ENCODE data around the gene BATF3. TPM values are rescaled to one million over a fixed set of nuclear protein-coding genes. Genes with fewer than 3 reads are reported as not detected.

Gene BATF3
- total RNA-seq, 1 donor from 2014 or later = 5.4 TPM

DNA sequence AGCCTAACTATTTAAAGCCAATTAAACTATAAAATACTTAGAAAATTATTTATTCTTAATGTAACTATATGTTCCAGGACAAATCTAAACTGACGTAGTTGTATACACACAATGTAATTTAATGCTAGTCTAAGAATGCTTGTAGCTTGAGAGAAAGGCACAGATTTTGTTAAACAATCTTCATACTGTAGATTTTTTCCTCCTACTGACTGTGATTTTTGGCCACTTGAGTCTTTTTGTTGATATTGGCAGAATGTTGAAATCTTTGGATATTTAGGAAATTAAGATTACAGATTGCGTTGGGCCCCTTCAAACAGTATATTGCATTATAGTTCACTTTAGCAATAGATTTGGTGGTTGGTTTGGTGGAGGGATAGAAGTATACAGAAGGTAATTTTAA is 50.6 kb downstream of the BATF3 start:
- no peaks in the 10 kb centered on the region for H3K27me3 ChIP-seq (ENCODE audit: control insufficient read depth, insufficient read depth, low read length)
- H3K4me3 ChIP-seq (ENCODE audit: low read depth, low read length) = no peak overlapping the region
- TF ChIP-seq, protein P1, sequence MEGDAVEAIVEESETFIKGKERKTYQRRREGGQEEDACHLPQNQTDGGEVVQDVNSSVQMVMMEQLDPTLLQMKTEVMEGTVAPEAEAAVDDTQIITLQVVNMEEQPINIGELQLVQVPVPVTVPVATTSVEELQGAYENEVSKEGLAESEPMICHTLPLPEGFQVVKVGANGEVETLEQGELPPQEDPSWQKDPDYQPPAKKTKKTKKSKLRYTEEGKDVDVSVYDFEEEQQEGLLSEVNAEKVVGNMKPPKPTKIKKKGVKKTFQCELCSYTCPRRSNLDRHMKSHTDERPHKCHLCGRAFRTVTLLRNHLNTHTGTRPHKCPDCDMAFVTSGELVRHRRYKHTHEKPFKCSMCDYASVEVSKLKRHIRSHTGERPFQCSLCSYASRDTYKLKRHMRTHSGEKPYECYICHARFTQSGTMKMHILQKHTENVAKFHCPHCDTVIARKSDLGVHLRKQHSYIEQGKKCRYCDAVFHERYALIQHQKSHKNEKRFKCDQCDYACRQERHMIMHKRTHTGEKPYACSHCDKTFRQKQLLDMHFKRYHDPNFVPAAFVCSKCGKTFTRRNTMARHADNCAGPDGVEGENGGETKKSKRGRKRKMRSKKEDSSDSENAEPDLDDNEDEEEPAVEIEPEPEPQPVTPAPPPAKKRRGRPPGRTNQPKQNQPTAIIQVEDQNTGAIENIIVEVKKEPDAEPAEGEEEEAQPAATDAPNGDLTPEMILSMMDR (IDR thresholded peaks at IDR 0.05; ENCODE audit: insufficient read depth, low read length, poor library complexity, severe bottlenecking) = no peak
- DNase-seq (ENCODE audit: low read depth) = no peak
- no peaks in the 10 kb centered on the region for H3K36me3 ChIP-seq (ENCODE audit: control insufficient read depth, insufficient read depth, low read length)

DNA sequence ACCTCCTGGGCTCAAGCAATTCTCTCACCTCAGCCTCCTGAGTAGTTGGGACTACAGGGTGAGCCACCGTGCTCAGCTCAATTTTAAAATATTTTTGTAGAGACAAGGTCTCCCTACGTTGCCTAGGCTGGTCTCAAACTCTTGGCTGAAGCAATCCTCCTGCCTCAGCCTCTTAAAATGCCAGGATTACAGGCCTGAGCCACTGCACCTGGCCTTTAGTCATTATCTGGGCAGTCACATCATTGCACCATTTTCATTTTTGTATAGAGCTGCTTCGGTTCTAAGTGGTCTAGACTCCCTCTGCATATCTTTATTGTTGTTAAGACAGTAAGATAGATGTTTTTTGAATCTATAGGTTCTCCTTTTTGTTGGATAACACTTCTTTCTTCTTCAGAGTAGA is 51.2 kb downstream of the BATF3 start:
- TF ChIP-seq, protein P1 (IDR thresholded peaks at IDR 0.05; ENCODE audit: insufficient read depth, low read length, poor library complexity, severe bottlenecking) = no peak
- H3K36me3 ChIP-seq (ENCODE audit: control insufficient read depth, insufficient read depth, low read length) = no peaks in the 10 kb centered on the region
- no peak overlapping the region for H3K4me3 ChIP-seq (ENCODE audit: low read depth, low read length)
- H3K27me3 ChIP-seq (ENCODE audit: control insufficient read depth, insufficient read depth, low read length) = no peaks in the 10 kb centered on the region
- DNase-seq (ENCODE audit: low read depth) = no peak

DNA sequence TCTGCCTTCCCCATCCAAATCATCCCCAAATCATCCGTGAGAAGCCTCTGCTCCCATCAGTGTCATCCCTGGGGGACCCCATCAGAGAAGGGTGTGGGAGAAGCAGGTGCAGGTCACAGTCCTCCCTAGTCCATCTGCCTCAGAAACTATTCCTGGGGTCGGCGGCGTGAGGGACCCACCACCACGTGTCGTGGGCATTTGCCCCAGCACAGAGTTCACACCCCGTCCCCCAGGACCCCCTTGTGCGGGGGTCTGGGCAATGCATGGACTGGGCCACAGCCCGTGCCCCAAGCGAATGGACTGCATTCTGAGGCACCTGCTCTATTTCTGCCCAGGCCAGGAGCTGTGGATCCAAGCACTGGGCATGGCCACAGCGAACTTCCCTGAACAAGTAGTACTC is 52.6 kb downstream of the BATF3 start:
- Histone ChIP-seq H3K4me3 (ENCODE audit: low read depth, low read length) (no peak overlapping the region), H3K36me3 (ENCODE audit: control insufficient read depth, insufficient read depth, low read length) (no peaks in the 10 kb centered on the region), H3K27me3 (ENCODE audit: control insufficient read depth, insufficient read depth, low read length) (no peaks in the 10 kb centered on the region)
- TF ChIP-seq, protein P1 (IDR thresholded peaks at IDR 0.05; ENCODE audit: insufficient read depth, low read length, poor library complexity, severe bottlenecking) = no peak
- DNase-seq (ENCODE audit: low read depth) = no peak

DNA sequence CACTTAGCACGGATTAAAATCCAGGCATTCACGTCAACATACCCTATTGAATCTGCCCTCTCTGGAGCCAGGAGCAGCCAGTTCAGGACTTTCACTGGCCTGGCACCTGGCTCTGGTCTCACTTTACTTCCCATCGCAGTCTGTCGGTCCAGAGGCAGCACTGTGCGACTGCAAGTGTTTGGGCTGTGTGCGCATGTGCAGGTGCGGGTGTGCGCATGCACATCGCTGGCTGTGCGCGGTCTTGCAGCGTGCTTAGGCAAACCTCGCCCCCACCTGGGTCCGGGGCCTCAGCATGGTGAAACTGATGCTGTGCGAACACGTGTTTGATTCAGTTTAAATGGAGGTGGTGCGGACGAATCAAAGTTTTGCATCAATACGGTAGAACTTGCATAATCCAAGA is 53.1 kb downstream of the BATF3 start:
- TF ChIP-seq, protein P1 (IDR thresholded peaks at IDR 0.05; ENCODE audit: insufficient read depth, low read length, poor library complexity, severe bottlenecking) = no peak
- H3K27me3 ChIP-seq (ENCODE audit: control insufficient read depth, insufficient read depth, low read length) = no peaks in the 10 kb centered on the region
- no peaks in the 10 kb centered on the region for H3K36me3 ChIP-seq (ENCODE audit: control insufficient read depth, insufficient read depth, low read length)
- DNase-seq (ENCODE audit: low read depth) = no peak
- no peak overlapping the region for H3K4me3 ChIP-seq (ENCODE audit: low read depth, low read length)

DNA sequence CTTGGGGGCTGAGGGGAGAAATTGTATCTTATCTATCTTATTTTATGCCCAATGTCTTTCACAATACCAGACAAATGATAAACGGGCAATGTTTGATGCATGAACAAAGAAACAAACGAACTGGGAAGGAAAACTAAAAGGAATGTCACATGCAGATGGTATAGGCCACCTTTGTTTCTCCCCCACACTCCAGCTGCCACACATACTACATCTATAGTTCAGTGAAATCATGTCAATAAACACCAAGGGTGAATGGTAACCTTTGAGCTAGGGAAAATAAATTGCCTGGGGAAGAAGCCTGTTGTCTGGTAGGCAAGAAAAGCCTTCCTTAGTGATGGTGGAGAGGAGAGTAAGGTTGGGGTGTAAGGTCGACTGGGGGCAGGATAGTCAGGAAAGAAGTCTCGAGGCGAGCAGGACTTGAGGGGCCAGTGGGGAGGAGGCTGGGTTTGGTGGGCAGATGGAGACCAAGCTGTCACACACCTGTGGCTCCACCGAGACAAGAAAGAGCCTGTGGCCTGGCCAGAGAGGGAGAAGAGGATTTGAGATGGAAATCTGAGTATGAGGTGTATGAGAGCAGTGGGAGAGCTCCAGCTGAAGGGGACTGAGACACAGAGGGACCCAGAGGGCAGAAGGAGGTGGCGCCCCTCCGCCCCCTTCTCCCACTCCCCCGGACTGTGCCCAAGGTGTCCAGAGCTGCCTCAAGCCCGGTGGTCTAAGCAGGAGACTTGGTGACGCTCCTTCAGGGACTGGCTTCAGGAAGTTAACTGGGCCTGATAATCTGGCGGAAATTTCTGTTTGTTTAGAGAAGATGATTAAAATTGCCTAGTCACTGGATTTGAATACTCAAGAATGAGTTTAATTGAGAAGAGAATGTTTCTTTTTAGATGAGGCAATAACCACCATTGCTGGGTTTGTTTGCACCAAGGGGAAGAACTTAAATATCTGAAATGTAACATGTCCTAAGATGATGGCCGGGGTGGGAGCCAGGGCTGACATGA is 53.8 kb downstream of the BATF3 start:
- Histone ChIP-seq H3K27me3 (ENCODE audit: control insufficient read depth, insufficient read depth, low read length) (no peaks in the 10 kb centered on the region), H3K36me3 (ENCODE audit: control insufficient read depth, insufficient read depth, low read length) (no peaks in the 10 kb centered on the region), H3K4me3 (ENCODE audit: low read depth, low read length) (no peak overlapping the region)
- no peak for DNase-seq (ENCODE audit: low read depth)
- TF ChIP-seq, protein P1 (IDR thresholded peaks at IDR 0.05; ENCODE audit: insufficient read depth, low read length, poor library complexity, severe bottlenecking) = no peak

Measured in kidney epithelial cell (primary cell).